Astrocyte (in vitro differentiated cells and primary cell): ENCODE results near the gene ZMYND8. TPM values are rescaled to one million over a fixed set of nuclear protein-coding genes. Genes with fewer than 3 reads are reported as not detected.

ENCODE experiments used
- DNase-seq: peaks from one replicate; pipeline ENCODE4 v3.0.0-alpha.2; 2010; ENCODE audit warnings: low read depth
- FAIRE-seq: peaks from 2 replicates; lab custom pipeline; 2011; peaks lifted over from hg19 to GRCh38; lab: Jason Lieb, UNC
- H2AFZ ChIP-seq: 2 replicates; pipeline ENCODE4 v1.6.0; 2012; ENCODE audit warnings: low read depth, low read length, inconsistent platforms
- H3K27ac ChIP-seq: 2 replicates; pipeline ENCODE4 v1.5.1; 2011; ENCODE audit warnings: low read depth, low read length, inconsistent platforms
- H3K27me3 ChIP-seq: 2 replicates; pipeline ENCODE4 v1.6.0; 2011; ENCODE audit warnings: low read length, inconsistent platforms; ENCODE audit not compliant: insufficient read depth
- H3K36me3 ChIP-seq: 2 replicates; pipeline ENCODE4 v1.5.1; 2011; ENCODE audit warnings: low read length, inconsistent platforms; ENCODE audit not compliant: insufficient read depth
- H3K4me1 ChIP-seq: 2 replicates; pipeline ENCODE4 v1.5.1; 2011; ENCODE audit warnings: low read length, inconsistent platforms; ENCODE audit not compliant: insufficient read depth
- H3K4me2 ChIP-seq: 2 replicates; pipeline ENCODE4 v1.6.0; 2012; ENCODE audit warnings: low read length, inconsistent platforms
- H3K4me3 ChIP-seq: 2 replicates; pipeline ENCODE4 v1.5.1; 2011; ENCODE audit warnings: low read depth, mild to moderate bottlenecking, low read length, inconsistent platforms; ENCODE audit not compliant: insufficient read depth
- H3K79me2 ChIP-seq: 2 replicates; pipeline ENCODE4 v1.6.0; 2012; ENCODE audit warnings: mild to moderate bottlenecking, low read length, inconsistent platforms; ENCODE audit not compliant: insufficient read depth
- H3K9ac ChIP-seq: 2 replicates; pipeline ENCODE4 v1.6.0; 2012; ENCODE audit warnings: mild to moderate bottlenecking, low read length, inconsistent platforms
- H3K9me3 ChIP-seq: 2 replicates; pipeline ENCODE4 v1.5.1; 2012; ENCODE audit warnings: low read depth, mild to moderate bottlenecking, low read length, inconsistent platforms; ENCODE audit not compliant: insufficient read depth
- H4K20me1 ChIP-seq: 2 replicates; pipeline ENCODE4 v1.6.0; 2012; ENCODE audit warnings: low read length, inconsistent platforms; ENCODE audit not compliant: insufficient read depth
- H3K27ac Mint-ChIP-seq: one replicate; pipeline ENCODE4 v1.8.0; 2021; ENCODE audit warnings: mild to moderate bottlenecking, mixed read lengths; ENCODE audit not compliant: unreplicated experiment
- H3K27me3 Mint-ChIP-seq: one replicate; pipeline ENCODE4 v1.8.0; 2021; ENCODE audit warnings: low read depth, mixed read lengths; ENCODE audit not compliant: unreplicated experiment
- H3K36me3 Mint-ChIP-seq: one replicate; pipeline ENCODE4 v1.8.0; 2021; ENCODE audit warnings: low read depth, mixed read lengths; ENCODE audit not compliant: unreplicated experiment
- H3K4me1 Mint-ChIP-seq: one replicate; pipeline ENCODE4 v1.8.0; 2021; ENCODE audit warnings: low read depth, mixed read lengths; ENCODE audit not compliant: unreplicated experiment
- H3K4me3 Mint-ChIP-seq: one replicate; pipeline ENCODE4 v1.8.0; 2021; ENCODE audit warnings: mild to moderate bottlenecking, moderate library complexity, mixed read lengths; ENCODE audit not compliant: unreplicated experiment
- H3K9me3 Mint-ChIP-seq: one replicate; pipeline ENCODE4 v1.8.0; 2021; ENCODE audit warnings: mild to moderate bottlenecking, mixed read lengths; ENCODE audit not compliant: unreplicated experiment
- EZH2 ChIP-seq: IDR thresholded peaks from 2 replicates; pipeline ENCODE4 v1.6.1; 2012; ENCODE audit warnings: mild to moderate bottlenecking, low read length, inconsistent platforms; ENCODE audit not compliant: insufficient read depth
- total RNA-seq: library from RNA; stranded (reverse); gene quantifications from 2 replicates; pipeline ENCODE4 v1.2.1, GENCODE V29; 2021
- TF ChIP-seq, protein P1 (sequence below): IDR thresholded peaks from 2 replicates; pipeline ENCODE4 v1.5.1; 2011; ENCODE audit warnings: low read depth, mild to moderate bottlenecking, inconsistent platforms, low read length, moderate library complexity; ENCODE audit not compliant: insufficient read depth

The ZMYND8 gene
- total RNA-seq, 1 donor from 2014 or later = 45.8 TPM

GRCh38 chr20:47227576-47227975, 128.9 kb downstream of the ZMYND8 start:
- Mint-ChIP-seq H3K4me3 (no peak overlapping the region), H3K4me1 (peaks cover 20% of the 10 kb centered on the region), H3K27me3 (no peaks in the 10 kb centered on the region), H3K36me3 (peaks cover 14% of the 10 kb centered on the region), H3K9me3 (no peaks in the 10 kb centered on the region), H3K27ac (no peak overlapping the region)
- Histone ChIP-seq H3K36me3 (peaks cover 41% of the 10 kb centered on the region), H3K9ac (no peak overlapping the region), H3K4me3 (no peak overlapping the region), H3K9me3 (no peaks in the 10 kb centered on the region), H3K79me2 (no peaks in the 10 kb centered on the region), H3K4me2 (no peak overlapping the region), H4K20me1 (no peaks in the 10 kb centered on the region), H3K27ac (no peak overlapping the region), H3K27me3 (no peaks in the 10 kb centered on the region), H2AFZ (no peak overlapping the region), H3K4me1 (peaks cover 17% of the 10 kb centered on the region)
- FAIRE-seq (no peak), DNase-seq (no peak)
- TF ChIP-seq, protein P1, sequence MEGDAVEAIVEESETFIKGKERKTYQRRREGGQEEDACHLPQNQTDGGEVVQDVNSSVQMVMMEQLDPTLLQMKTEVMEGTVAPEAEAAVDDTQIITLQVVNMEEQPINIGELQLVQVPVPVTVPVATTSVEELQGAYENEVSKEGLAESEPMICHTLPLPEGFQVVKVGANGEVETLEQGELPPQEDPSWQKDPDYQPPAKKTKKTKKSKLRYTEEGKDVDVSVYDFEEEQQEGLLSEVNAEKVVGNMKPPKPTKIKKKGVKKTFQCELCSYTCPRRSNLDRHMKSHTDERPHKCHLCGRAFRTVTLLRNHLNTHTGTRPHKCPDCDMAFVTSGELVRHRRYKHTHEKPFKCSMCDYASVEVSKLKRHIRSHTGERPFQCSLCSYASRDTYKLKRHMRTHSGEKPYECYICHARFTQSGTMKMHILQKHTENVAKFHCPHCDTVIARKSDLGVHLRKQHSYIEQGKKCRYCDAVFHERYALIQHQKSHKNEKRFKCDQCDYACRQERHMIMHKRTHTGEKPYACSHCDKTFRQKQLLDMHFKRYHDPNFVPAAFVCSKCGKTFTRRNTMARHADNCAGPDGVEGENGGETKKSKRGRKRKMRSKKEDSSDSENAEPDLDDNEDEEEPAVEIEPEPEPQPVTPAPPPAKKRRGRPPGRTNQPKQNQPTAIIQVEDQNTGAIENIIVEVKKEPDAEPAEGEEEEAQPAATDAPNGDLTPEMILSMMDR = no peak
- TF ChIP-seq EZH2 = no peak

DNA sequence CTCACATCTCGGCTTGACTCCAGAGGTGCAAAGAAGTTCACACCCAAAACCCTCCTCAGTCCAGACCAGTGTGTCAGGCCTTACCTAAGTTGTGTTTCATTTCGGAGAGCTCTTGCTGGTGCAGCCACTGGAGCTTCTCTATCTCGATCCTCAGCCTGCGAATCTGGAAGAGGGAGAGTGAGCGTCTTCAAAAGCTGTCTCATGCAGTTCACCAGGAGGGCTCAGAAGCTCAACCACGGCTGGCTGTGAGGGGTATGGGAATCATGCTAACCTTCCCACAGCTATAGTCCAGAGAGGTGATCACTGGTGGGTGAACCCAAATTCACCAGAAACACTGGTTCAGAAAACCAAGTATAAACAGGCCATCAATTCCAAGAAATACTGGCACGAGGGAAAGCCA, 129.4 kb downstream of the ZMYND8 start:
- Histone ChIP-seq H3K4me2 (no peak overlapping the region), H3K27ac (no peak overlapping the region), H2AFZ (no peak overlapping the region), H3K9me3 (no peaks in the 10 kb centered on the region), H4K20me1 (no peaks in the 10 kb centered on the region), H3K79me2 (no peaks in the 10 kb centered on the region), H3K9ac (no peak overlapping the region), H3K27me3 (no peaks in the 10 kb centered on the region), H3K4me1 (peaks cover 17% of the 10 kb centered on the region), H3K36me3 (peaks cover 44% of the 10 kb centered on the region), H3K4me3 (no peak overlapping the region)
- Mint-ChIP-seq H3K36me3 (peaks cover 17% of the 10 kb centered on the region), H3K4me1 (peaks cover 20% of the 10 kb centered on the region), H3K4me3 (no peak overlapping the region), H3K27me3 (no peaks in the 10 kb centered on the region), H3K27ac (no peak overlapping the region), H3K9me3 (no peaks in the 10 kb centered on the region)
- TF ChIP-seq EZH2 = no peak
- TF ChIP-seq, protein P1 = no peak
- FAIRE-seq = no peak
- DNase-seq = no peak

GRCh38 chr20:47225458-47225857, 131.0 kb downstream of the ZMYND8 start:
- Histone ChIP-seq H3K27ac (no peak overlapping the region), H2AFZ (no peak overlapping the region), H3K27me3 (no peaks in the 10 kb centered on the region), H4K20me1 (no peaks in the 10 kb centered on the region), H3K4me3 (no peak overlapping the region), H3K4me2 (no peak overlapping the region), H3K36me3 (peaks cover 50% of the 10 kb centered on the region), H3K9me3 (no peaks in the 10 kb centered on the region), H3K79me2 (no peaks in the 10 kb centered on the region), H3K9ac (no peak overlapping the region), H3K4me1 (peaks cover 2% of the 10 kb centered on the region)
- no peak for TF ChIP-seq EZH2
- TF ChIP-seq, protein P1 = no peak
- no peaks in the 10 kb centered on the region for H3K9me3 Mint-ChIP-seq
- H3K27me3 Mint-ChIP-seq = no peaks in the 10 kb centered on the region
- peaks cover 4% of the 10 kb centered on the region for H3K4me1 Mint-ChIP-seq
- H3K36me3 Mint-ChIP-seq = peaks cover 17% of the 10 kb centered on the region
- DNase-seq (no peak), FAIRE-seq (no peak)
- no peak overlapping the region for H3K4me3 Mint-ChIP-seq
- no peak overlapping the region for H3K27ac Mint-ChIP-seq
